GM18508 (cell line): Measurements from ENCODE around the gene SOS1.

ENCODE experiments used
- ATAC-seq: cut with Tn5 transposase; IDR thresholded peaks from one replicate; pipeline ENCODE4 v1.9.1; 2021; ENCODE audit warnings: moderate number of reproducible peaks; ENCODE audit not compliant: insufficient read depth, unreplicated experiment

Gene SOS1

GRCh38 chr2:38978908-38979307, 141.9 kb downstream of the SOS1 start:
- no peak for ATAC-seq

- ATAC-seq = no peak
These were observed 142.5 kb downstream of the SOS1 start for GRCh38 chr2:38978296-38978903.

GRCh38 chr2:38977047-38977446, 143.8 kb downstream of the SOS1 start:
- ATAC-seq = no peak

GRCh38 chr2:38975042-38975441, 145.8 kb downstream of the SOS1 start:
- ATAC-seq = no peak

GRCh38 chr2:38973266-38973665, 147.6 kb downstream of the SOS1 start:
- ATAC-seq = no peak

GRCh38 chr2:38971377-38971776, 149.5 kb downstream of the SOS1 start:
- no peak for ATAC-seq

GRCh38 chr2:38968021-38968420, 152.8 kb downstream of the SOS1 start:
- no peak for ATAC-seq

GRCh38 chr2:38966678-38967077, 154.2 kb downstream of the SOS1 start:
- no peak for ATAC-seq

- no peak for ATAC-seq
These were observed 154.8 kb downstream of the SOS1 start for GRCh38 chr2:38966006-38966405.

GRCh38 chr2:38960609-38961320, 160.1 kb downstream of the SOS1 start:
- no peak for ATAC-seq

- no peak for ATAC-seq
These were observed 160.8 kb downstream of the SOS1 start for GRCh38 chr2:38959938-38960608.

GRCh38 chr2:38959466-38959865, 161.4 kb downstream of the SOS1 start:
- no peak for ATAC-seq

GRCh38 chr2:38957972-38958371, 162.9 kb downstream of the SOS1 start:
- ATAC-seq = no peak

GRCh38 chr2:38951766-38952165, 169.1 kb downstream of the SOS1 start:
- no peak for ATAC-seq

- no peak for ATAC-seq
These were observed 171.9 kb downstream of the SOS1 start for GRCh38 chr2:38948995-38949394.

GRCh38 chr2:38948387-38948882, 172.4 kb downstream of the SOS1 start:
- ATAC-seq = no peak

GRCh38 chr2:38947241-38948239, 173.3 kb downstream of the SOS1 start:
- no peak for ATAC-seq

GRCh38 chr2:38945911-38946310, 174.9 kb downstream of the SOS1 start:
- ATAC-seq = no peak

- no peak for ATAC-seq
These were observed 175.5 kb downstream of the SOS1 start for GRCh38 chr2:38945372-38945771.

GRCh38 chr2:38943784-38944183, 177.1 kb downstream of the SOS1 start:
- no peak for ATAC-seq
